22Rv1 (cell line): ENCODE results near the gene C6orf15.

ENCODE experiments used
- ZFX ChIP-seq: fragments of 450-650 bp; IDR thresholded peaks from 2 replicates; pipeline ENCODE4 v1.6.1; 2017; ENCODE audit warnings: antibody characterized with exemption, borderline replicate concordance
- TF ChIP-seq, protein P1 (sequence below): fragments of 450-650 bp; IDR thresholded peaks from 2 replicates; pipeline ENCODE4 v1.5.1; 2017; ENCODE audit warnings: mild to moderate bottlenecking

DNA sequence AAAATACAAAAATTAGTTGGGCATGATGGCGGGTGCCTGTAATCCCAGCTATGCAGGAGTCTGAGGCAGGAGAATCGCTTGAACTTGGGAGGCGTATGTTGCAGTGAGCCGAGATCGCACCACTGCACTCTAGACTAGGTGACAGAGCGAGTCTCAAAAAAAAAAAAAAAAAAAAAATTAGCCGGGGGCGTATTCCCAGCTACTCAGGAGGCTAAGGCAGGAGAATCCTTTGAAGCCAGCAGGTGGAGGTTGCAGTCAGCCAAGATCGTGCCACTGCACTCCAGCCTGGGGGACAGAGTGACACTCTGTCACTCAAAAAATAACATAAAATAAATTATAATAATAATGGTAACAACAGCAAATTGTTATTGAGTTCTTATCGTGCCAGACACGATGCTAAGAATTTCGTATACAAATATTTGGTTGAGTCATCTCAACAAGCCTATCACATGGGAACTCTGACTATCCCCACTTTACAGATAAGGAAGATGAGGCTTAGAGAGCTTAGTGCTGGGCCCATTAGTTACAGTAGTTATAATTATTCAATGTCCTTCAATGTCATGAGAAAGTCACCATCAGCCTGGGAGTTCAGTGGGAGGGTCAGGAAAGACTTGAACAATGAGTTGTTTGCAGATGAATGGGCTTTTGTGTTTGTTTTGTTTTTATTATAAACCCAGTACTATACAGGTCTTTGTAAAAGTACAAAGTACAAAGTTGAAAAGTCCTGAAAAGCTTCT is 19.4 kb downstream of the C6orf15 start:
- TF ChIP-seq, protein P1, sequence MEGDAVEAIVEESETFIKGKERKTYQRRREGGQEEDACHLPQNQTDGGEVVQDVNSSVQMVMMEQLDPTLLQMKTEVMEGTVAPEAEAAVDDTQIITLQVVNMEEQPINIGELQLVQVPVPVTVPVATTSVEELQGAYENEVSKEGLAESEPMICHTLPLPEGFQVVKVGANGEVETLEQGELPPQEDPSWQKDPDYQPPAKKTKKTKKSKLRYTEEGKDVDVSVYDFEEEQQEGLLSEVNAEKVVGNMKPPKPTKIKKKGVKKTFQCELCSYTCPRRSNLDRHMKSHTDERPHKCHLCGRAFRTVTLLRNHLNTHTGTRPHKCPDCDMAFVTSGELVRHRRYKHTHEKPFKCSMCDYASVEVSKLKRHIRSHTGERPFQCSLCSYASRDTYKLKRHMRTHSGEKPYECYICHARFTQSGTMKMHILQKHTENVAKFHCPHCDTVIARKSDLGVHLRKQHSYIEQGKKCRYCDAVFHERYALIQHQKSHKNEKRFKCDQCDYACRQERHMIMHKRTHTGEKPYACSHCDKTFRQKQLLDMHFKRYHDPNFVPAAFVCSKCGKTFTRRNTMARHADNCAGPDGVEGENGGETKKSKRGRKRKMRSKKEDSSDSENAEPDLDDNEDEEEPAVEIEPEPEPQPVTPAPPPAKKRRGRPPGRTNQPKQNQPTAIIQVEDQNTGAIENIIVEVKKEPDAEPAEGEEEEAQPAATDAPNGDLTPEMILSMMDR = no peak
- TF ChIP-seq ZFX = no peak
